OCI-LY3 (cell line): ENCODE data around the gene KIRREL1.

Experiments used
- H2AFZ ChIP-seq: fragments of 200-600, 300-600 bp; shearing (Covaris generic); 2 replicates; pipeline ENCODE4 v1.6.0; 2014; ENCODE audit warnings: antibody characterized with exemption, low read depth, low read length
- H3K27ac ChIP-seq: fragments of 200-600, 300-600 bp; sonication (generic); 2 replicates; pipeline ENCODE4 v1.5.1; 2014; ENCODE audit warnings: mild to moderate bottlenecking, low read length, moderate library complexity, mixed read lengths
- H3K27me3 ChIP-seq: fragments of 200-600, 300-600 bp; sonication (generic); 2 replicates; pipeline ENCODE4 v1.6.1; 2014; ENCODE audit warnings: low read depth, low read length, mixed read lengths
- H3K36me3 ChIP-seq: fragments of 200-600, 300-600 bp; sonication (generic); replicated peaks from 2 replicates; pipeline ENCODE3; 2014; ENCODE audit warnings: low read depth, low read length, mixed read lengths
- H3K4me1 ChIP-seq: fragments of 300-600, 200-600 bp; sonication (generic); 2 replicates; pipeline ENCODE4 v1.6.1; 2014; ENCODE audit warnings: low read length, mixed read lengths
- H3K4me2 ChIP-seq: fragments of 200-600, 300-600 bp; sonication (generic); 2 replicates; pipeline ENCODE4 v1.6.1; 2014; ENCODE audit warnings: low read length, mixed read lengths
- H3K4me3 ChIP-seq: fragments of 300-600, 200-600 bp; sonication (generic); 2 replicates; pipeline ENCODE4 v1.5.1; 2014; ENCODE audit warnings: antibody characterized with exemption, mild to moderate bottlenecking, low read length, moderate library complexity
- H3K79me2 ChIP-seq: fragments of 300-600, 200-600 bp; shearing (Covaris generic); 2 replicates; pipeline ENCODE4 v1.6.1; 2014; ENCODE audit warnings: mild to moderate bottlenecking, low read length, mixed read lengths
- H3K9ac ChIP-seq: fragments of 300-600, 200-600 bp; shearing (Covaris generic); 2 replicates; pipeline ENCODE4 v1.6.0; 2014; ENCODE audit warnings: mild to moderate bottlenecking, low read length, moderate library complexity
- H3K9me3 ChIP-seq: fragments of 200-600, 300-600 bp; shearing (Covaris generic); 2 replicates; pipeline ENCODE4 v1.6.1; 2014; ENCODE audit warnings: low read length, mixed read lengths; ENCODE audit not compliant: insufficient read depth
- H4K20me1 ChIP-seq: fragments of 200-600, 300-600 bp; sonication (generic); 2 replicates; pipeline ENCODE4 v1.6.1; 2016; ENCODE audit warnings: low read length, mixed read lengths; ENCODE audit not compliant: insufficient read depth
- EZH2phosphoT487 ChIP-seq: fragments of 200-600 bp; shearing (Covaris generic); IDR thresholded peaks from 2 replicates; pipeline ENCODE4 v1.6.1; 2018; ENCODE audit warnings: antibody characterized with exemption, mixed run types, low read depth
- TF ChIP-seq, protein P1 (sequence below): fragments of 200-600, 300-600 bp; sonication (generic); IDR thresholded peaks from 2 replicates; pipeline ENCODE4 v1.5.1; 2014; ENCODE audit warnings: antibody characterized with exemption, low read length, low read depth

The KIRREL1 gene

GRCh38 chr1:158145173-158145719, 151.8 kb downstream of the KIRREL1 start:
- no peak overlapping the region for H3K27ac ChIP-seq
- H3K79me2 ChIP-seq: no peaks in the 10 kb centered on the region
- no peaks in the 10 kb centered on the region for H3K36me3 ChIP-seq
- 0 out of 2 replicates have a peak, but pooled peaks cover 10% of the 10 kb centered on the region for H3K27me3 ChIP-seq
- H3K4me3 ChIP-seq: no peak overlapping the region
- H3K4me2 ChIP-seq: no peak overlapping the region
- peaks cover 16% of the 10 kb centered on the region for H3K4me1 ChIP-seq
- TF ChIP-seq, protein P1, sequence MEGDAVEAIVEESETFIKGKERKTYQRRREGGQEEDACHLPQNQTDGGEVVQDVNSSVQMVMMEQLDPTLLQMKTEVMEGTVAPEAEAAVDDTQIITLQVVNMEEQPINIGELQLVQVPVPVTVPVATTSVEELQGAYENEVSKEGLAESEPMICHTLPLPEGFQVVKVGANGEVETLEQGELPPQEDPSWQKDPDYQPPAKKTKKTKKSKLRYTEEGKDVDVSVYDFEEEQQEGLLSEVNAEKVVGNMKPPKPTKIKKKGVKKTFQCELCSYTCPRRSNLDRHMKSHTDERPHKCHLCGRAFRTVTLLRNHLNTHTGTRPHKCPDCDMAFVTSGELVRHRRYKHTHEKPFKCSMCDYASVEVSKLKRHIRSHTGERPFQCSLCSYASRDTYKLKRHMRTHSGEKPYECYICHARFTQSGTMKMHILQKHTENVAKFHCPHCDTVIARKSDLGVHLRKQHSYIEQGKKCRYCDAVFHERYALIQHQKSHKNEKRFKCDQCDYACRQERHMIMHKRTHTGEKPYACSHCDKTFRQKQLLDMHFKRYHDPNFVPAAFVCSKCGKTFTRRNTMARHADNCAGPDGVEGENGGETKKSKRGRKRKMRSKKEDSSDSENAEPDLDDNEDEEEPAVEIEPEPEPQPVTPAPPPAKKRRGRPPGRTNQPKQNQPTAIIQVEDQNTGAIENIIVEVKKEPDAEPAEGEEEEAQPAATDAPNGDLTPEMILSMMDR: no peak
- no peak for TF ChIP-seq EZH2phosphoT487
- H2AFZ ChIP-seq: no peak overlapping the region
- H3K9ac ChIP-seq: no peak overlapping the region
- no peaks in the 10 kb centered on the region for H4K20me1 ChIP-seq
- no peaks in the 10 kb centered on the region for H3K9me3 ChIP-seq

- Histone ChIP-seq H3K9ac (no peak overlapping the region), H3K27me3 (0 out of 2 replicates have a peak, but pooled peaks cover 5% of the 10 kb centered on the region), H3K36me3 (no peaks in the 10 kb centered on the region), H3K27ac (no peak overlapping the region), H3K4me3 (no peak overlapping the region), H3K79me2 (no peaks in the 10 kb centered on the region), H4K20me1 (no peaks in the 10 kb centered on the region), H3K4me2 (no peak overlapping the region), H3K4me1 (peaks cover 26% of the 10 kb centered on the region), H3K9me3 (no peaks in the 10 kb centered on the region), H2AFZ (no peak overlapping the region)
- TF ChIP-seq, protein P1: no peak
- TF ChIP-seq EZH2phosphoT487: no peak
Measured at GRCh38 chr1:158146165-158146564, 152.7 kb downstream of the KIRREL1 start.

- Histone ChIP-seq H3K27ac (no peak overlapping the region), H3K36me3 (no peaks in the 10 kb centered on the region), H2AFZ (no peak overlapping the region), H3K9me3 (no peaks in the 10 kb centered on the region), H3K4me2 (no peak overlapping the region), H4K20me1 (no peaks in the 10 kb centered on the region), H3K4me3 (no peak overlapping the region), H3K27me3 (peaks cover 8% of the 10 kb centered on the region; the same call in 1 of the 2 replicates), H3K9ac (no peak overlapping the region), H3K79me2 (no peaks in the 10 kb centered on the region), H3K4me1 (peaks cover 26% of the 10 kb centered on the region)
- no peak for TF ChIP-seq EZH2phosphoT487
- TF ChIP-seq, protein P1: no peak
Measured at GRCh38 chr1:158146739-158147138, 153.3 kb downstream of the KIRREL1 start.

DNA sequence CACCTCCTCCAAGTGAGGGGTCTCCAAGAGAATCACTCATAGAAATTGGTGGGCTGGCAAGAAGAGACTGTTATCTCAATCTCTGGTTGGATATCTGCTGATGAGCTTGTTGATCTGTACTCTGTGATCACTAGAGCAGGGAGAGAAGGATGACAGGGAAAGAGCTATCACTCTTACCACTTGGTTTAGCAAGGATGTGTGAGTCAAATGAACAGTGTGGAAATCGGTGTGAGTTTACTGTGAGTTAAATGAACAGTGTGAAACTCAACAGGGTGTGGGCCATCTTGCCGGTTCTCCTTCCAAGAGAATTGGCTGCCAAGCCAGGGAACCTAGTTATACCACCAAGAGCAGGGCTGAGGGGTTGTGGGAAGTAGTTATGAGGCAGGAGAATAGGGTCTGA, 154.0 kb downstream of the KIRREL1 start:
- Histone ChIP-seq H3K27ac (no peak overlapping the region), H3K9me3 (no peaks in the 10 kb centered on the region), H2AFZ (no peak overlapping the region), H3K27me3 (peaks cover 11% of the 10 kb centered on the region; the same call in 1 of the 2 replicates), H3K79me2 (no peaks in the 10 kb centered on the region), H3K9ac (no peak overlapping the region), H4K20me1 (no peaks in the 10 kb centered on the region), H3K4me3 (no peak overlapping the region), H3K4me2 (no peak overlapping the region), H3K36me3 (no peaks in the 10 kb centered on the region), H3K4me1 (peaks cover 29% of the 10 kb centered on the region)
- no peak for TF ChIP-seq EZH2phosphoT487
- TF ChIP-seq, protein P1: no peak
